ENCODE results near the gene USHBP1. TPM values are rescaled to one million over a fixed set of nuclear protein-coding genes. Genes with fewer than 3 reads are reported as not detected.

Gene USHBP1
- total RNA-seq, 1 donor from 2014 or later, result 0.28 TPM

DNA sequence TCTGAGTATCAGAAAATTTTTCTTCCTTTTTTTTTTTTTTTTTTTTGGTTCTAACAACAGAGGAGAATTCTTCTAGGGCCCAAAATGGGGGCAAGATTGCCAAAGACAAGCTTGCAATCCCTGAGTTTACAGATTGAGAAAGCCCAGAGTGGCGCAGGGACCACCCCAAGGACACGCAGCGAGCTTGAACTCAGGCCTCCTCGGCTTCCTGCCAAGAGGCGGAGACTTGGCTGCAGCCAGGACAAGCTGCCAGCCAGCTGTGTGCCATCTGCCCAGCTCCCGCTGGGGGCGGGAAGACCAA is 40.6 kb upstream of the USHBP1 start:
- Mint-ChIP-seq H3K9me3 (no peaks in the 10 kb centered on the region), H3K4me3 (peak overlapping the region; percentile 91), H3K4me1 (peaks cover 38% of the 10 kb centered on the region), H3K27me3 (ENCODE audit: insufficient read depth, low read depth) (peaks cover 7% of the 10 kb centered on the region), H3K36me3 (peaks cover 5% of the 10 kb centered on the region), H3K27ac (no peak overlapping the region)
- no peak overlapping the region for H2AFZ ChIP-seq (replicated peaks)
- H3K4me1 ChIP-seq, result peaks cover 8% of the 10 kb centered on the region
- H3K4me3 ChIP-seq, result peak overlapping the region; percentile 87
- TF ChIP-seq CTCF (IDR thresholded peaks at IDR 0.05) (no peak), EZH2 (IDR thresholded peaks at IDR 0.05) (no peak), EZH2phosphoT487 (IDR thresholded peaks at IDR 0.05) (no peak)
- no peaks in the 10 kb centered on the region for H3K36me3 ChIP-seq
- peak overlapping the region; percentile 90 for H3K4me2 ChIP-seq
- H3F3A ChIP-seq (ENCODE audit: low read depth), result peaks cover 49% of the 10 kb centered on the region
- H4K20me1 ChIP-seq (ENCODE audit: low read depth), result peaks cover 7% of the 10 kb centered on the region
- H3K9me3 ChIP-seq (ENCODE audit: low read depth), result no peaks in the 10 kb centered on the region
- no peak overlapping the region for H3K27ac ChIP-seq
- no peaks in the 10 kb centered on the region for H3K27me3 ChIP-seq
- DNase-seq (ENCODE audit: low spot score), result no peak
- peaks cover 17% of the 10 kb centered on the region for H3K79me2 ChIP-seq (ENCODE audit: low read depth)
- no peak overlapping the region for H3K9ac ChIP-seq

GRCh38 chr19:17304386-17305215 is 40.1 kb upstream of the USHBP1 start:
- Histone ChIP-seq H3K27me3 (no peaks in the 10 kb centered on the region), H3K9ac (no peak overlapping the region), H3K4me1 (peaks cover 6% of the 10 kb centered on the region), H4K20me1 (ENCODE audit: low read depth) (peaks cover 1% of the 10 kb centered on the region), H3K27ac (no peak overlapping the region), H3F3A (ENCODE audit: low read depth) (peaks cover 43% of the 10 kb centered on the region), H2AFZ (replicated peaks) (no peak overlapping the region), H3K4me3 (no peak overlapping the region), H3K36me3 (no peaks in the 10 kb centered on the region), H3K79me2 (ENCODE audit: low read depth) (peaks cover 11% of the 10 kb centered on the region), H3K4me2 (peak overlapping the region; percentile 90), H3K9me3 (ENCODE audit: low read depth) (no peaks in the 10 kb centered on the region)
- DNase-seq (ENCODE audit: low spot score), result no peak
- Mint-ChIP-seq H3K4me1 (peaks cover 36% of the 10 kb centered on the region), H3K36me3 (peaks cover 5% of the 10 kb centered on the region), H3K27me3 (ENCODE audit: insufficient read depth, low read depth) (peaks cover 7% of the 10 kb centered on the region), H3K27ac (no peak overlapping the region), H3K9me3 (no peaks in the 10 kb centered on the region), H3K4me3 (peak overlapping the region; percentile 91)
- TF ChIP-seq CTCF (IDR thresholded peaks at IDR 0.05) (no peak), EZH2 (IDR thresholded peaks at IDR 0.05) (no peak), EZH2phosphoT487 (IDR thresholded peaks at IDR 0.05) (no peak)

GRCh38 chr19:17303940-17304267 is 39.4 kb upstream of the USHBP1 start:
- Mint-ChIP-seq H3K4me1 (peaks cover 32% of the 10 kb centered on the region), H3K27ac (no peak overlapping the region), H3K4me3 (peak overlapping the region; percentile 91), H3K27me3 (ENCODE audit: insufficient read depth, low read depth) (peaks cover 7% of the 10 kb centered on the region), H3K36me3 (peaks cover 6% of the 10 kb centered on the region), H3K9me3 (no peaks in the 10 kb centered on the region)
- Histone ChIP-seq H3K4me1 (peaks cover 6% of the 10 kb centered on the region), H3K9me3 (ENCODE audit: low read depth) (no peaks in the 10 kb centered on the region), H3F3A (ENCODE audit: low read depth) (peaks cover 42% of the 10 kb centered on the region), H3K27me3 (no peaks in the 10 kb centered on the region), H2AFZ (replicated peaks) (no peak overlapping the region), H3K27ac (no peak overlapping the region), H3K4me2 (peak overlapping the region; percentile 67), H4K20me1 (ENCODE audit: low read depth) (no peaks in the 10 kb centered on the region), H3K4me3 (no peak overlapping the region), H3K9ac (no peak overlapping the region), H3K36me3 (no peaks in the 10 kb centered on the region), H3K79me2 (ENCODE audit: low read depth) (peaks cover 11% of the 10 kb centered on the region)
- no peak for DNase-seq (ENCODE audit: low spot score)
- TF ChIP-seq EZH2phosphoT487 (IDR thresholded peaks at IDR 0.05), result no peak
- no peak for TF ChIP-seq CTCF (IDR thresholded peaks at IDR 0.05)
- no peak for TF ChIP-seq EZH2 (IDR thresholded peaks at IDR 0.05)
